Esophagus squamous epithelium (tissue), 4 donors: ENCODE results near the gene FAM72A.
"Not testable (repeated sequence)": the region's sequence is repeated elsewhere in the genome, so short reads cannot be mapped to it uniquely, and the experiment has no call there.

ENCODE experiments used
- POLR2A ChIP-seq, 4 donors: fragments of 450-650 bp; IDR thresholded peaks; one replicate each; pipeline ENCODE4 v1.6.1; 2017; ENCODE audit warnings: antibody characterized with exemption in 4 of 4, mild to moderate bottlenecking in 4 of 4, moderate library complexity in 3 of 4
- TF ChIP-seq, protein P1 (sequence below), 6 experiments: fragments of 450-650 bp in 4 of 6; fragments of 200-600 bp in 2 of 6; sonication (generic) in 2 of 6; IDR thresholded peaks; one replicate each; pipeline ENCODE4 v1.5.1; 2016 to 2019; ENCODE audit warnings: antibody characterized with exemption in 6 of 6, mild to moderate bottlenecking in 4 of 6, moderate library complexity in 4 of 6

DNA sequence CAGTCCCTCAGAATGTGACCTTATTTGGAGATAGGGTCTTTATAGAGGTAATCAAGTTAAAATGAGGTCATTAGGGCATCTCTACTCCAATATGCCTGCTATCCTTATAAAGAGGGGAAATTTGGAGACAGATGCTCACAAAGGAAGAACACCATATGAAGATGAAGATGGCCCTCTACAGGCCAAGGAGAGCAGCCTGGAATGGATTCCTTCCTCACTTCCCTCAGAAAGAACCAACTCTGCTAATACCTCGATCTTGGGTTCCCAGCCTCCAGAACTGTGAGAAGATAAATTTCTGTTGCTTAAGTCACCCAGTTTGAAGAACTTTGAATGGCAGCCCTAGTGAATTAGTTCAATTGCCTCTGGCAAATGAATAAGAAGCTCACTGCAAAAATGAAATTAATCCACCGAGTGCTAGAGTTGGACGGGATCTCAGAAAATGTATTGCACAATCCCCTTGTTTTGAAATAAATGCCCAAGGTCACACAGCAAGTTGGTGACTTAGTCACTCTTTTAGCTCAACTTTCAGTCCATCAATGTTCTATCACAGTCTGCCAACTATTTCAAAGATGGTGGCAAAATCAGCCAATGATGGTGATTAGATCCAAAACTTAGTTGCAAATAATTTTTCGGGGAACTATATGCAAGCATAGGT, 27.1 kb downstream of the FAM72A start:
- TF ChIP-seq, protein P1, sequence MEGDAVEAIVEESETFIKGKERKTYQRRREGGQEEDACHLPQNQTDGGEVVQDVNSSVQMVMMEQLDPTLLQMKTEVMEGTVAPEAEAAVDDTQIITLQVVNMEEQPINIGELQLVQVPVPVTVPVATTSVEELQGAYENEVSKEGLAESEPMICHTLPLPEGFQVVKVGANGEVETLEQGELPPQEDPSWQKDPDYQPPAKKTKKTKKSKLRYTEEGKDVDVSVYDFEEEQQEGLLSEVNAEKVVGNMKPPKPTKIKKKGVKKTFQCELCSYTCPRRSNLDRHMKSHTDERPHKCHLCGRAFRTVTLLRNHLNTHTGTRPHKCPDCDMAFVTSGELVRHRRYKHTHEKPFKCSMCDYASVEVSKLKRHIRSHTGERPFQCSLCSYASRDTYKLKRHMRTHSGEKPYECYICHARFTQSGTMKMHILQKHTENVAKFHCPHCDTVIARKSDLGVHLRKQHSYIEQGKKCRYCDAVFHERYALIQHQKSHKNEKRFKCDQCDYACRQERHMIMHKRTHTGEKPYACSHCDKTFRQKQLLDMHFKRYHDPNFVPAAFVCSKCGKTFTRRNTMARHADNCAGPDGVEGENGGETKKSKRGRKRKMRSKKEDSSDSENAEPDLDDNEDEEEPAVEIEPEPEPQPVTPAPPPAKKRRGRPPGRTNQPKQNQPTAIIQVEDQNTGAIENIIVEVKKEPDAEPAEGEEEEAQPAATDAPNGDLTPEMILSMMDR (IDR thresholded peaks at IDR 0.05), result peak in 2 of 6 experiments; percentile 18 to 41
- not testable (repeated sequence) for TF ChIP-seq POLR2A (IDR thresholded peaks at IDR 0.05)
